Omental fat pad (tissue), 4 donors: Measurements from ENCODE around the gene AZGP1. TPM values are rescaled to one million over a fixed set of nuclear protein-coding genes. Genes with fewer than 3 reads are reported as not detected.

Experiments
- ATAC-seq: fragments of 150-250 bp; one replicate; pipeline ENCODE4 v1.9.1; 2016; ENCODE audit warnings: mild to moderate bottlenecking, moderate library complexity; ENCODE audit not compliant: low FRiP score
- DNase-seq: peaks from one replicate; pipeline ENCODE4 v3.0.0-alpha.2; 2019; ENCODE audit warnings: low spot score
- total RNA-seq, 4 donors: library from RNA; depleted of rRNA; stranded (reverse); fragments of >200 nt; gene quantifications; one replicate each; pipeline ENCODE4 v1.1.0, GENCODE V29; 2016
- TF ChIP-seq, protein P1 (sequence below), 3 donors: fragments of 450-650 bp; IDR thresholded peaks; one replicate each; pipeline ENCODE4 v1.5.1; 2016 to 2017; ENCODE audit warnings: antibody characterized with exemption in 3 of 3, mild to moderate bottlenecking in 3 of 3, moderate library complexity in 2 of 3

Gene AZGP1
- total RNA-seq: 100 to 1,000 TPM in 1 of 4 donors, 10 to 100 TPM in 3; 70.9 to 155 (median 92.1) TPM

DNA sequence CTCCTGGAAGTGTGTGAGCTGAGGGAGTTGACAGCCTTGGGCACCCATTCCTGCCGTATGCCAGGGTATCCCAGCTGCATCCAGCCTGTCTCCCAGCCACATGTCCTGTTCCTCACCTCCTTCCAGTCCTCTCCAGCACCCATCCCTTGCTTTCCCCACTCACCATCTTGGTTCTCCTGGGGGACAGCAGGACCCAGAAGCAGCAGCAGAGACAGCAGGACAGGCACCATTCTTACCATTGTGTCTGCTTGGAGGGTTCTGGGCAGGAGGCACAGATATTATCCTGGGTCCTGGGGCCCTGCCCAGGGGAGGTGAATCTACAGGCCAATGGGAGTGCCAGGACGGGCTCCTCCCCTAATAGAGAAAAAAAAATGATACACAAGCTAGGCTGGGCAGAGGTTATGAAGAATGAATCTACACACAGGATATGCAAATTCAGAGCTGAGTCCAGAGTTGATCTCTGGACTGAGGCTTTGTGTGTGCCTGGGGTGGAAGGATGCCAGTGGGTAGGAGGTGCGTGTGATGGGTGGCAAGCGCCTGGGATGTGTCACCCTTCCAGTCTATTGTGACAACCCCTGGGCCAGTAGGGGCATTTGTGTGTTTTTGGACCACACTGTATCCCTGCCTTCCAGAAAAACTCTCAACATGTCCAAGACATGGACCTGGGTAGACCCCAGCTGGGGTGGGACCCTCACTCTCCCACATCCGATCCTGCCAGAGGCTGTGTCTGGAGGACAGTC, at the start of gene AZGP1:
Gene AZGP1, minus strand, starts transcription at position 250 of the 740 bp plus-strand sequence. Its CDS starts 11 bp downstream, at position 239.
- DNase-seq (no peak), ATAC-seq (no peak)
- TF ChIP-seq, protein P1, sequence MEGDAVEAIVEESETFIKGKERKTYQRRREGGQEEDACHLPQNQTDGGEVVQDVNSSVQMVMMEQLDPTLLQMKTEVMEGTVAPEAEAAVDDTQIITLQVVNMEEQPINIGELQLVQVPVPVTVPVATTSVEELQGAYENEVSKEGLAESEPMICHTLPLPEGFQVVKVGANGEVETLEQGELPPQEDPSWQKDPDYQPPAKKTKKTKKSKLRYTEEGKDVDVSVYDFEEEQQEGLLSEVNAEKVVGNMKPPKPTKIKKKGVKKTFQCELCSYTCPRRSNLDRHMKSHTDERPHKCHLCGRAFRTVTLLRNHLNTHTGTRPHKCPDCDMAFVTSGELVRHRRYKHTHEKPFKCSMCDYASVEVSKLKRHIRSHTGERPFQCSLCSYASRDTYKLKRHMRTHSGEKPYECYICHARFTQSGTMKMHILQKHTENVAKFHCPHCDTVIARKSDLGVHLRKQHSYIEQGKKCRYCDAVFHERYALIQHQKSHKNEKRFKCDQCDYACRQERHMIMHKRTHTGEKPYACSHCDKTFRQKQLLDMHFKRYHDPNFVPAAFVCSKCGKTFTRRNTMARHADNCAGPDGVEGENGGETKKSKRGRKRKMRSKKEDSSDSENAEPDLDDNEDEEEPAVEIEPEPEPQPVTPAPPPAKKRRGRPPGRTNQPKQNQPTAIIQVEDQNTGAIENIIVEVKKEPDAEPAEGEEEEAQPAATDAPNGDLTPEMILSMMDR (IDR thresholded peaks at IDR 0.05): no peak

- ATAC-seq (no peak), DNase-seq (no peak)
- TF ChIP-seq, protein P1 (IDR thresholded peaks at IDR 0.05): no peak
Measured at GRCh38 chr7:100024020-100024619, 48.3 kb upstream of the AZGP1 start.

- TF ChIP-seq, protein P1 (IDR thresholded peaks at IDR 0.05): no peak
- no peak for ATAC-seq
- DNase-seq: no peak
Measured at GRCh38 chr7:100023526-100023925, 47.7 kb upstream of the AZGP1 start.

GRCh38 chr7:100022621-100023020, 46.8 kb upstream of the AZGP1 start:
- ATAC-seq: peak; percentile 70
- TF ChIP-seq, protein P1 (IDR thresholded peaks at IDR 0.05): no peak
- no peak for DNase-seq

- TF ChIP-seq, protein P1 (IDR thresholded peaks at IDR 0.05): no peak
- ATAC-seq (no peak), DNase-seq (no peak)
Measured at GRCh38 chr7:100021297-100021696, 45.5 kb upstream of the AZGP1 start.

- TF ChIP-seq, protein P1 (IDR thresholded peaks at IDR 0.05): no peak
- no peak for DNase-seq
- ATAC-seq: no peak
Measured at GRCh38 chr7:100019908-100020307, 44.1 kb upstream of the AZGP1 start.

DNA sequence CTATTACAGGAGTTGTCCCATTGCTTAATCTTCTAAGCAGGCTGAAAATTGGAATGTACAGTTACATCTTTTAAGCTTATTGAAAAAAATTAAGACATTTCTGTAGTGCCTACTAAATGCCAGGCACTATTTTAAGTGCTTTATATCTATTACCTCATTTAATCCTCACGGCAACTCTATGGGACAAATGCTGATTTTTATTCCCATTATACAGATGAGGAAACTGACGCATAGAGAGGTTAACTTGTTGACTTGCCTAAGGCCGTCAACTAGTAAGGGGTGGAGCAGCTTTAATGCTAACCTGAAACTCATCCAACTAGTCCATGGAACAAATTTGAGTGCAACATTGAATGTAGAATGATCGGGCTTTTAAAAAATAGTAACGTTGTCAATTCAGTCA, 42.0 kb upstream of the AZGP1 start:
- DNase-seq (no peak), ATAC-seq (no peak)
- TF ChIP-seq, protein P1 (IDR thresholded peaks at IDR 0.05): no peak
